Ureter (tissue), 1 donor: ENCODE measurements around the gene CPO. TPM values are rescaled to one million over a fixed set of nuclear protein-coding genes. Genes with fewer than 3 reads are reported as not detected.

Experiments
- DNase-seq: peaks from one replicate; pipeline ENCODE4 v3.0.0-alpha.2; 2020; ENCODE audit warnings: low spot score
- total RNA-seq: library from RNA; stranded (reverse); gene quantifications from one replicate; pipeline ENCODE4 v1.2.4, GENCODE V29; 2023
- donor health status: DM: yes; HTN: yes; CAD: no.

The CPO gene
- total RNA-seq, 1 donor from 2014 or later: not detected

GRCh38 chr2:207014424-207014823 lies 75.1 kb downstream of the CPO start:
- no peak for DNase-seq

GRCh38 chr2:207015901-207016300 lies 76.6 kb downstream of the CPO start:
- no peak for DNase-seq

Other genes with a start within 250 kb of the CPO start
- not detected for gene DYTN, start 221.1 kb upstream of the CPO start, total RNA-seq
- 2.7 TPM for gene MDH1B, start 174.2 kb upstream of the CPO start, total RNA-seq
- gene FASTKD2, start 173.9 kb upstream of the CPO start, total RNA-seq: 38.8 TPM
- 54.7 TPM for gene KLF7, start 226.4 kb downstream of the CPO start, total RNA-seq